ENCODE measurements around the gene CD200.
"Not testable (repeated sequence)": the region's sequence is repeated elsewhere in the genome, so short reads cannot be mapped to it uniquely, and the experiment has no call there.

The CD200 gene

DNA sequence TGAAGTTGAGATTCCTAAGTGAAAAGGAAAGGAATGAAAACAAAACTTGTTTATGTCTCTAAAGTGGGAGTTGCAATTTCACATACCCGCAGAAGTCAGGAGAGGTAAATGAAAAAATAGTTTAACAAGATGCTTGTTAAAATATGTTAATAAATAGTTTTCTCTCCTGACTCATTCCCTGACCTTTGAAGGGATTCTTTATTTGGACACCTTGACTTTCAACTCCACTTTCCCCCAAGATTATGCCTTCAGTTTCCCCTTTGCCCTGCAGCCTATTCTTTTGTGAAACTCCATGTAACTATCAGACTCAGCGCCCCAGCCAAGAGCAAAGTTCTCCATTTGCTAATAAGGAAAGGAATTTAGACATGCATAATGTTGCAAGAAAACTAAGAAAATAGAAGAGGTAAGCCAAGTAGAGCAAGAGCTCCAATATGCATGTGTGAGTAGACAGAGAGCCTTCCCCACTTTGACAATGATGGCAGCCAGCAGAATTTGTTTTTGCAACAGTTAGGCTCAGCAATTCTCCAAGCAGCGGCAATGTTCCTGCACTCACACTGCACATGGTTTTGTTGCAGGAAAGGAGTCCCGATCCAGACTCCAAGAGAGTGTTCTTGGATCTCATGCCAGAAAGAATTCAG, 61.2 kb downstream of the CD200 start:
- FAIRE-seq (no peak), DNase-seq (ENCODE audit: insufficient read length) (no peak)
- TF ChIP-seq TAF1 (IDR thresholded peaks at IDR 0.05; ENCODE audit: borderline replicate concordance, low read depth, low read length) (no peak), POLR2AphosphoS5 (IDR thresholded peaks at IDR 0.05; ENCODE audit: low read depth, low read length) (no peak), POLR2A (IDR thresholded peaks at IDR 0.05; ENCODE audit: low read depth, low read length) (no peak)

DNA sequence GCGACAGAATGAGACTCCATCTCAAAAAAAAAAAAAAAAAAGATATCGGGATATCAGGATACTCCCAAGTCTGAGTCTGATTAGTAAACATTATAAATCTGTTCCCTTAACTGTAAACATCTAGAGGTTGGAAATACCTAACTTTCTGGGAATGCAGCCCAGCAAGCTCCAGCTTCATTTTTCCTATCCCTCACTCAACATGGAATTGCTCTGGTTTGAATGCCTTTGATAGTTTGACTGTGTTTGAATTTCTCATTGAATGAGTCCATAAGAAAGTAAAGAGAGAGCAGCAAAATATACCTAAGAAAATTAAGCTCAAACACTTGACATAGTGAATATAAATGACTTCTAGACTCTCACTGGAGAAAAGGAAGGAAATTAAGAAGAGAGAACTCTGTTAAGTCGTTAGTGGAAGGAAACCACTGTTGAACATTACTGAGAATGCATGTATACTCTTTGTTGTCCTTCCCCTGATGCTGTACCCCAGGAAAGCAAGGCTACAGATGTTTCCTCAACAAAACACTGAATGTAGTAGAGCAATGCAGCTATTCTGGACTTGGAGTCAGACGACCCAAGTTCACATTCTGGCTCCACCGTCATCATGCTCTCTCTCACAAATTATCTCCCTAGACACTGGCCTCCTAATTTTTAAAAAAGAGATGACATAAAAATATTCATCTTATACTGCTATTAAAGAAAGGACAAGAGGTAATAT, 62.4 kb downstream of the CD200 start:
- FAIRE-seq = peak; percentile 14
- no peak for DNase-seq (ENCODE audit: insufficient read length)
- TF ChIP-seq POLR2AphosphoS5 (IDR thresholded peaks at IDR 0.05; ENCODE audit: low read depth, low read length) (no peak), POLR2A (IDR thresholded peaks at IDR 0.05; ENCODE audit: low read depth, low read length) (no peak), TAF1 (IDR thresholded peaks at IDR 0.05; ENCODE audit: borderline replicate concordance, low read depth, low read length) (no peak)

DNA sequence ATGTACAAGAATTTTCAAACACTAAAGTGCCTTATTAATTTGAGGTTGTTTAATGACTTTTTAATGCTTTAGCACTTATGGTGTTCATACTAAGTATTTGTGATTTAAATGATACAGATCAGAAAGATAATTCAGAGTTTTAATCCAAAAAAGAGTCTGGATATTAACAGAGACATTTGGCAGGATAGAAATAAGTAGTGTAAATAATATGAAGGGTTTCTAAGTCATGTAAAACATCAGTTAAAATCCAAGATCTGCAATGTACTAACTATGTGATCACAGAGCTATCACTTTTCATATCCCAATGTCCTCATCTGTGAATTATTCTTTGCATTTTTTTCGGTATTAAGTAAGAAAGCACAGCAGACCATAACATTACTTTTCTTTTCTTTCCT, 62.9 kb downstream of the CD200 start:
- no peak for FAIRE-seq
- TF ChIP-seq POLR2AphosphoS5 (IDR thresholded peaks at IDR 0.05; ENCODE audit: low read depth, low read length) = no peak
- no peak for TF ChIP-seq TAF1 (IDR thresholded peaks at IDR 0.05; ENCODE audit: borderline replicate concordance, low read depth, low read length)
- TF ChIP-seq POLR2A (IDR thresholded peaks at IDR 0.05; ENCODE audit: low read depth, low read length) = no peak
- DNase-seq (ENCODE audit: insufficient read length) = no peak

DNA sequence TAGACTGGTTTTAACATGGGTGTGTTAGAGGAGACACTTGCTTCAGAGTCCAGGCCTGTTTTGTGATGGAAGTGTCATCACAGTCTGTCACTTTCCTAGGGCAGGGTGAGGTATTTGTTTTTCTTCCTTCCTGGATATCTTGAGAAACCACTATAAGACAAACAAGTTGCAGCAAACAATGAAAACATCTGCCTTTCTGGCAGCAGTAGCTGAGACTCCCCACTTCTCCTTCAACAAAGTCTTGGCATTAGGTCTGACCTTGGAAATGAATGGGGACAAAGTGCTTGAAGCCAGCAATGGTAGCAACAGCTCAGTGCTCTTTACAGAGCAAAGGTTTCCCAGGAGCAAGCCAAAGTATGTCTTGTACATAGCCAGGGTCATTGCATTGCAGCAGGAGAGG, 64.6 kb downstream of the CD200 start:
- no peak for TF ChIP-seq POLR2A (IDR thresholded peaks at IDR 0.05; ENCODE audit: low read depth, low read length)
- no peak for TF ChIP-seq TAF1 (IDR thresholded peaks at IDR 0.05; ENCODE audit: borderline replicate concordance, low read depth, low read length)
- no peak for TF ChIP-seq POLR2AphosphoS5 (IDR thresholded peaks at IDR 0.05; ENCODE audit: low read depth, low read length)
- FAIRE-seq (peak; percentile 38), DNase-seq (ENCODE audit: insufficient read length) (no peak)

DNA sequence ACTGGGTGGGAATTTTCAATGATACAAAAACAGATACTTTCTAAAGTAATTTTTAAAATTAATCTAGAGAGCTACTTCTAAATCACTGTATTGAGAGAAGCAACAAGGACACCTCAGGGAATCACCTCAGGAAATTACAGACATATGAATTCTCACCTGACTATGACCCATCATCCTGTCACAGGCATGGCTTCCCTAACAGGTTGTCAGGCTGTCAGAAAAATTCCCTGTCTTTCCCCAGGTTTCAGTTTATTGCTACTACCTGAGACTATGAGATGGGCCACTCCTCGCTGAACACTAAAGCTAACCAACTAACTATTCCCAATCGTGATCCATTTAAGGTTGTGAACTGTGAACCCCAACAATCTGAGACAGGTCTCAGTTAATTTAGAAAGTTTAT, 66.1 kb downstream of the CD200 start:
- DNase-seq (ENCODE audit: insufficient read length) (no peak), FAIRE-seq (peak; percentile 24)
- TF ChIP-seq POLR2AphosphoS5 (IDR thresholded peaks at IDR 0.05; ENCODE audit: low read depth, low read length) (no peak), TAF1 (IDR thresholded peaks at IDR 0.05; ENCODE audit: borderline replicate concordance, low read depth, low read length) (no peak), POLR2A (IDR thresholded peaks at IDR 0.05; ENCODE audit: low read depth, low read length) (no peak)

DNA sequence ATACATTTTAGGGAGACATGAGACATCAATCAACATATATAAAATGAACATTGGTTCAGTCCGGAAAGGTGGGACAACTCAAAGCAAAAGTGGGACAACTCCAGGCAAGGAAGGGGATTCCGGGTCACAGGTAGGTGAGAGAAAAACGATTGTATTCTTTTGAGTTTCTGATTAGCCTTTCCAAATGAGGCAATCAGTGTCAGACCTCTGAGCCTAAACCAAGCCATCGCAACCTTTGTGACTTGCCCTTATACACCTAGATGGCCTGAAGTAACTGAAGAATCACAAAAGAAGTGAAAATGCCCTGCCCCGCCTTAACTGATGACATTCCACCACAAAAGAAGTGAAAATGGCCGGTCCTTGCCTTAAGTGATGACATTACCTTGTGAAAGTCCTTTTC, 66.6 kb downstream of the CD200 start:
- DNase-seq (ENCODE audit: insufficient read length) = not testable (repeated sequence)

DNA sequence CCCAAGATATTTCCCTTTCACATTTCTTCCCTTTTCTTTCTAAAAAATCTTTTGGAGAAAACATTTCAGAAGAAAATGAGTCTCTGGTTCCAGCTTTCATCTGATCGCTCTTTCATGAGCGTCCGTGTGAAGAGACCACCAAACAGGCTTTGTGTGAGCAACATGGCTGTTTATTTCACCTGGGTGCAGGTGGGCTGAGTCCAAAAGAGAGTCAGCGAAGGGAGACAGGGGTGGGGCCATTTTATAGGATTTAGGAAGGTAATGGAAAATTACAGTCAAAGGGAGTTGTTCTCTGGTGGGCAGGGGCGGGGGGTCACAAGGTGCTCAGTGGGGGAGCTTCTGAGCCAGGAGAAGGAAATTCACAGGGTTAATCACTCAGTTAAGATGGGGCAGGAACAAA, 67.4 kb downstream of the CD200 start:
- not testable (repeated sequence) for FAIRE-seq

More for the DNA sequence above, 66.6 kb downstream of the CD200 start:
- not testable (repeated sequence) for FAIRE-seq

DNA sequence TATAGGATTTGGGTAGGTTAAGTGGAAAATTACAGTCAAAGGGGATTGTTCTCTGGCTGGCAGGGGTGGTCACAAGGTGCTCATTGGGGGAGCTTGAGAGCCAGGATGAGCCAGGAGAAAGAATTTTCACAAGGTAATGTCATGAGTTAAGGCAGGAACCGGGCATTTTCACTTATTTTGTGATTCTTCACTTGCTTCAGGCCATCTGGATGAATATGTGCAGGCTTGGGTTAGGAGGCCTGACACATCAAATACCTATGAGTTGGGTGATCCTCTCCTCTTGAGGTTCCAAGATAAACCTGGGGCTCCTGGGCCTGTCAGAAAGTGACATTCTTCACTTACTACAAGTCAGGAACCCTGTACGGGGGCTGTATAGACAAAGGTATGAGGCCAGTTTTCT, 68.7 kb downstream of the CD200 start:
- no peak for FAIRE-seq
- TF ChIP-seq POLR2AphosphoS5 (IDR thresholded peaks at IDR 0.05; ENCODE audit: low read depth, low read length) = no peak
- no peak for TF ChIP-seq POLR2A (IDR thresholded peaks at IDR 0.05; ENCODE audit: low read depth, low read length)
- no peak for TF ChIP-seq TAF1 (IDR thresholded peaks at IDR 0.05; ENCODE audit: borderline replicate concordance, low read depth, low read length)

More for the DNA sequence above, 67.4 kb downstream of the CD200 start:
- not testable (repeated sequence) for DNase-seq (ENCODE audit: insufficient read length)

DNA sequence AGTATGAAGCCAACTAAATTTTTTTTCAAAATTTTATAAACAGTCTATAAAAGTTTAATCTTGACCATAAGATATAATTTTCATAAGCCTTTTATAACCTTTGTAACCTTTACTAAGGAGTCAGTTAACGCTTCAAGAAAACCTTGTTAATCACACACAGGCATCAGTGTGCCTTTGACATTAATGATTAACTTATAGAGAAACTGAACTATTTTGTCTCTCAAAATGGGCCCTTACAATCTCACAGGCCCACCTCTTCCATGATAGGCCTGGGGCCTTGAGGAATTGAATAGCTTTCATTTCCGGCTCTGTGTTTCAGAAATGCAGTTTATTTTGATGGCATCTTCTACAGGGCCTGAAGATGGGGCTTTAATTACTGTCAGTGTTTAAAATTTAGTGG, 70.1 kb downstream of the CD200 start:
- TF ChIP-seq POLR2A (IDR thresholded peaks at IDR 0.05; ENCODE audit: low read depth, low read length) (no peak), POLR2AphosphoS5 (IDR thresholded peaks at IDR 0.05; ENCODE audit: low read depth, low read length) (no peak), TAF1 (IDR thresholded peaks at IDR 0.05; ENCODE audit: borderline replicate concordance, low read depth, low read length) (no peak)
- no peak for DNase-seq (ENCODE audit: insufficient read length)
- FAIRE-seq = no peak

More for the DNA sequence above, 68.7 kb downstream of the CD200 start:
- DNase-seq (ENCODE audit: insufficient read length) = no peak

DNA sequence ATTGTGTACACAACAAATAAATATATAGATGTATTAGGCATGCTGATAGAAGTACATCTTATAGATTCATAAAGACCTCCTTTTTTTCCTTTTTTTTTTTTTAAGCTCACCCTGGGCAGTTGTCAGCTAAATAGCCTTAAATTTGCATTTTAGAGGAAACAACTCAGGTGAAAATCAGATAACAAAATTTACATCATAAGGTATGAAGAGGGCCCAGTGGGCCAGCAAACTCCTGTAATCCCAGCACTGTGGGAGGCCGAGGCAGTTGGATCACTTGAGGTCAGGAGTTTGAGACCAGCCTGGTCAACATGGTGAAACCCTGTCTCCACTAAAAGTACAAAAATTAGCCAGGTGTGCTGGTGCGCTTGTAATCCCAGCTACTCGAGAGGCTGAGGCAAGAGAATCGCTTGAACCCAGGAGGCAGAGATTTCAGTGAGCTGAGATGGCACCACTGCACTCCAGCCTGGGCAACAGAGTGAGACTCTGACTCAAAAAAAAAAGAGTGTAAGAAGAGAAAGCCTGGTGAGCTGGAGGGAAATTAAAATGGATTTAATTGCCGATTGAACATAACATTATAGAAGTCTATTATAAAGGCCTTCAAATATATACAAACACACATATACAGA, 72.1 kb downstream of the CD200 start:
- DNase-seq (ENCODE audit: insufficient read length) = not testable (repeated sequence)
- peak; percentile 9 for FAIRE-seq

DNA sequence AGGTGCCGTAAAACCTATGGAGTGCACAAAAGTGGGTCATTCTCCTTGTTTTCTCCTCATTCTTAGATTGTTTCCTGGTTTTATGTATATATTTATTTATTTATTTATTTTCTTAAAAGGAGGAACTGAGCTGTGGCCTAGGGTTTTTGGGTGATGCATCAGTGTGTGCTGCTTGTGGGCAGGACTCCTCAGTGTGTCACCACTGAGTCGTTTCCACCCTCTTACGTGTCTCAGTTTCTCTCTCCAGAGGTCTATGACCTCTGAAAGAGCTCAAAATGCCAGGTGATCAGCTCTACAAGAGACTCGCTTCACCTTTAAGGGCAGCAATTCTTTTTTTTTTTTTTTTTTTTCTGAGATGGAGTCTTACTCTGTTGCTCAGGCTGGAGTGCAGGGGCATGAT, 72.9 kb downstream of the CD200 start:
- peak; percentile 77 for FAIRE-seq
- TF ChIP-seq TAF1 (IDR thresholded peaks at IDR 0.05; ENCODE audit: borderline replicate concordance, low read depth, low read length) = no peak
- TF ChIP-seq POLR2A (IDR thresholded peaks at IDR 0.05; ENCODE audit: low read depth, low read length) = no peak
- no peak for TF ChIP-seq POLR2AphosphoS5 (IDR thresholded peaks at IDR 0.05; ENCODE audit: low read depth, low read length)
- no peak for DNase-seq (ENCODE audit: insufficient read length)

DNA sequence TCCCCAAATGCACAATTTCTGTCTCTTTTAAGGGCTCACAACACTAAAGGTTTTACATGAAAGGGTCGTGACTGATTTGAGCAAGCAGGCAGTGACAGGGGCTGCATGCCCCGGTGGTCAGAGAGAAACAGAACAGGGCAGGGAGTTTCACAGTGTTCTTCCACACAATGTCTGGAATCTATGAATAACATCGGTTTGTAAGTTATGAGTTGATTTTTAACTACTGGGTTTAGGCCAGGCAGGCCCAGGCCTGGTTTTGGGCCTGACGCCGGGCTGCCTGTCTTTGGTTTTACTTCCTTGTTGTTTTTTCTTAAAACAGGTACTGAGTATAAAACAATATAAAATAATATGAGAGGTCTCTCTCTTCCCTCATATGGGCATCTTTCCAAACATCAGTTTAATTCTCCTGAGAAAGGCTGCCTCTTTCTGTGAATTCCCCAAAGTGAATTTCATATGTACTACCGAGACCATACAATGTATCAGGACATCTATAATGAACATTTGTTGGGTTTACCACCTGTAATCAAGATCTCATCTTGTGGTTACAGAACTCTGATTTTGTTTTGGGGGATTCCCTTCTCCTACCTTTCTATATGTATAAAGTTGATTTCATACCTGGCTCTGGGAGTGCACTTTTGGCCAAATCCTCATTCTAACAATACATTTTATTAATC, 74.4 kb downstream of the CD200 start:
- TF ChIP-seq TAF1 (IDR thresholded peaks at IDR 0.05; ENCODE audit: borderline replicate concordance, low read depth, low read length) = no peak; the same call in 1 of the 2 replicates
- TF ChIP-seq POLR2AphosphoS5 (IDR thresholded peaks at IDR 0.05; ENCODE audit: low read depth, low read length) = no peak
- no peak for TF ChIP-seq POLR2A (IDR thresholded peaks at IDR 0.05; ENCODE audit: low read depth, low read length)
- FAIRE-seq = peak; percentile 87
- DNase-seq (ENCODE audit: insufficient read length) = no peak
